Transverse colon (tissue), 4 donors: ENCODE data around the gene SDK1. TPM values are rescaled to one million over a fixed set of nuclear protein-coding genes. Genes with fewer than 3 reads are reported as not detected.

ENCODE experiments used
- DNase-seq: peaks from one replicate; pipeline ENCODE4 v3.0.0-alpha.2; 2019
- H3K27ac ChIP-seq, 4 donors: fragments of 200-600 bp; sonication (generic); 2 replicates each; pipeline ENCODE4 v1.5.1; 2016 to 2018; ENCODE audit warnings: inconsistent platforms in 4 of 4
- H3K27me3 ChIP-seq: fragments of 200-600 bp; sonication (generic); 2 replicates; pipeline ENCODE4 v1.5.1; 2017; ENCODE audit warnings: inconsistent platforms
- H3K36me3 ChIP-seq, 4 donors: fragments of 200-600 bp; sonication (generic); 2 replicates each; pipeline ENCODE4 v1.5.1; 2017 to 2019; ENCODE audit warnings: inconsistent platforms in 4 of 4
- H3K4me1 ChIP-seq, 4 donors: fragments of 200-600 bp; sonication (generic); 2 replicates each; pipeline ENCODE4 v1.5.1; 2017 to 2020; ENCODE audit warnings: inconsistent platforms in 4 of 4
- H3K4me3 ChIP-seq, 4 donors: fragments of 200-600 bp; sonication (generic); 1 replicate in 1 of 4; 2 replicates in 3 of 4; pipeline versions ENCODE4 v1.5.1 to v1.6.1; 2017 to 2019; ENCODE audit warnings: inconsistent platforms in 4 of 4
- H3K9me3 ChIP-seq, 2 donors: fragments of 200-600 bp; sonication (generic); 2 replicates each; pipeline ENCODE4 v1.5.1; 2017 to 2019; ENCODE audit warnings: inconsistent platforms in 2 of 2
- EP300 ChIP-seq: sonication (generic); formaldehyde crosslinking; IDR thresholded peaks from one replicate; pipeline ENCODE4 v1.6.1; 2017; ENCODE audit warnings: antibody characterized with exemption, low read depth
- POLR2A ChIP-seq: fragments of 450-650 bp; IDR thresholded peaks from one replicate; pipeline ENCODE4 v1.6.1; 2016; ENCODE audit warnings: antibody characterized with exemption, mild to moderate bottlenecking, moderate library complexity
- POLR2AphosphoS5 ChIP-seq, 3 donors: sonication (generic); formaldehyde crosslinking; IDR thresholded peaks; one replicate each; pipeline ENCODE4 v1.6.1; 2016; ENCODE audit warnings: antibody characterized with exemption in 3 of 3
- WGBS, 2 donors: methylation state at CpG; one replicate each; pipeline ENCODE4 v1.1.5; 2018; ENCODE audit warnings: low coverage in 1 of 2; 5-methylcytosine and 5-hydroxymethylcytosine counted together
- in situ Hi-C, 4 donors: fragments of 200-750 bp; cut with MboI; loops; one replicate each; pipeline versions ENCODE4 v1.15.0 to v1.15.1; 2017; ENCODE audit warnings: low sequenced_read_pairs in 3 of 4, low pct_ligation_motif_present in 1 of 4, low pct_unique_long_range_greater_than_20kb in 1 of 4
- intact Hi-C: fragments of 100-400 bp; cut with DNase I; formaldehyde crosslinking; loops from one replicate; pipeline ENCODE4 v1.15.1; 2023; ENCODE audit warnings: low total_unique reads
- total RNA-seq, 4 donors: library from RNA; depleted of rRNA; stranded (reverse); fragments of >200 nt; gene quantifications; one replicate each; pipeline ENCODE4 v1.1.0, GENCODE V29; 2016
- TF ChIP-seq, protein P1 (sequence below), 5 experiments: fragments of 200-600 bp in 3 of 5; fragments of 450-650 bp in 2 of 5; sonication (generic) in 3 of 5; IDR thresholded peaks; 1 replicate in 2 of 5; 2 replicates in 3 of 5; pipeline ENCODE4 v1.5.1; 2016 to 2017; ENCODE audit warnings: antibody characterized with exemption in 5 of 5, inconsistent platforms in 3 of 5, mild to moderate bottlenecking in 2 of 5, moderate library complexity in 1 of 5

Gene SDK1
- total RNA-seq, 4 donors from 2014 or later, result 4.0 to 8.6 (median 5.4) TPM

DNA sequence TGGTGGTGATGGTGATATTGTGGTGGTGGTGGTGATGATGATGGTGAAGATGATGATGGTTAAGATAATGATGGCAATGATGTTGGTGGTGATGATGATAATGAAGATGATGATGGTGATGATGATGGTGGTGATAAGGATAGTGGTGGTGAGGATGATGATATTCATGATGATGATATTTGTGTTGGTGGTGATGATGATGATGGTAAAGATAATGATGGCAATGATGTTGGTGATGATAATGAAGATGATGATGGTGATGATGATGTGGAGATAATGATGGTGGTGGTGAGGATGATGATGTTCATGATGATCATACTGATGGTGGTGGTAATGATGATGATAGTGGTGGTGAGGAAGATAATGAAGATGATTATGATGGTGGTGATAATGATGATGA, 30.7 kb upstream of the SDK1 start:
- Histone ChIP-seq H3K4me3 (no peak overlapping the region), H3K27ac (no peak overlapping the region), H3K27me3 (no peaks in the 10 kb centered on the region), H3K36me3 (no peaks in the 10 kb centered on the region), H3K4me1 (no peaks in the 10 kb centered on the region), H3K9me3 (no peaks in the 10 kb centered on the region)
- DNase-seq, result no peak
- TF ChIP-seq, protein P1, sequence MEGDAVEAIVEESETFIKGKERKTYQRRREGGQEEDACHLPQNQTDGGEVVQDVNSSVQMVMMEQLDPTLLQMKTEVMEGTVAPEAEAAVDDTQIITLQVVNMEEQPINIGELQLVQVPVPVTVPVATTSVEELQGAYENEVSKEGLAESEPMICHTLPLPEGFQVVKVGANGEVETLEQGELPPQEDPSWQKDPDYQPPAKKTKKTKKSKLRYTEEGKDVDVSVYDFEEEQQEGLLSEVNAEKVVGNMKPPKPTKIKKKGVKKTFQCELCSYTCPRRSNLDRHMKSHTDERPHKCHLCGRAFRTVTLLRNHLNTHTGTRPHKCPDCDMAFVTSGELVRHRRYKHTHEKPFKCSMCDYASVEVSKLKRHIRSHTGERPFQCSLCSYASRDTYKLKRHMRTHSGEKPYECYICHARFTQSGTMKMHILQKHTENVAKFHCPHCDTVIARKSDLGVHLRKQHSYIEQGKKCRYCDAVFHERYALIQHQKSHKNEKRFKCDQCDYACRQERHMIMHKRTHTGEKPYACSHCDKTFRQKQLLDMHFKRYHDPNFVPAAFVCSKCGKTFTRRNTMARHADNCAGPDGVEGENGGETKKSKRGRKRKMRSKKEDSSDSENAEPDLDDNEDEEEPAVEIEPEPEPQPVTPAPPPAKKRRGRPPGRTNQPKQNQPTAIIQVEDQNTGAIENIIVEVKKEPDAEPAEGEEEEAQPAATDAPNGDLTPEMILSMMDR (IDR thresholded peaks at IDR 0.05), result no peak
- TF ChIP-seq EP300, result no peak
- in situ Hi-C loops, result no loop called here
- intact Hi-C loops, result no loop called here

DNA sequence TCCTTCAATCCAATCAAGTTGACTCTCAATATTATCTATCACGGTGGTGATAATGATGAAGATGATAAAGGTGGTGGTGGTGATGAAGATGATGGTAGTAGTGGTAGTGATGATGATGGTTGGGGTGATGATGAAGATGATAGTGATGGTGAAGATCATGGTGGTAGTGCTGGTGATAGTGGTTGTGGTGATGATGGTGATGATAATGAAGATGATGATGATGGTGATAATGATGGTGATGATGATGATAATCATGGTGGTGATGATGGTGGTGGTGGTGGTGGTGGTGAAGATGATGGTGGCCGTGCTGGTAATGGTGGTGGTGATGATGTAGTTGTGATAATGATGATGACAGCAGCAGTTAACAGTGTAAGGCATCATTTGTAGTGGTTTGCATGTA, 29.8 kb upstream of the SDK1 start:
- Histone ChIP-seq H3K27me3 (no peaks in the 10 kb centered on the region), H3K4me1 (no peaks in the 10 kb centered on the region), H3K9me3 (no peaks in the 10 kb centered on the region), H3K27ac (no peak overlapping the region), H3K4me3 (no peak overlapping the region), H3K36me3 (no peaks in the 10 kb centered on the region)
- intact Hi-C loops (no loop called here), in situ Hi-C loops (no loop called here)
- WGBS, 2 donors, result 80 to 100% methylated on average over 1 to 2 of the region's 2 CpGs
- DNase-seq, result no peak
- TF ChIP-seq, protein P1 (IDR thresholded peaks at IDR 0.05), result no peak
- TF ChIP-seq POLR2A (no peak), EP300 (no peak), POLR2AphosphoS5 (IDR thresholded peaks at IDR 0.05) (no peak)

DNA sequence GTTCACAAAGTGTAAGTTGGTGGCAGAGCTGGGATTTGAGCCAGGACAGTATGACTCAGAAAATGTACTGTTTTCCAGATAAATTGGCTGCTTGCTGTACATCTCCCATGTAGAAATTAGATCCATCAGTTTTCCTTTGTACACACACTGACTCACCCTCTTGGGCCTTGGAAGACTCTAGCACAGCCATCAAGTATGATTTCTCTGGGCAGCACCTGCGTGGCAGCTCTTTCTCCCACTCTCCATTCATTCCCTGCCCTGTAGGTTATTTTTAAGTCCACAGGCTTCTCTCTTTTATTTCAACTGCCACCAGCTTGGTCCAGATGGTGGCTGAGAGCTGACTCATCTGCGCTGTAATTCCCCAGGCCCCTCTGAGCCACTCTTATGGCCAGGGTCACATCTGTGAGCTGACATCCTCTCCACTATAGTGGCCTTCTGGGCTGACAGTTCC, 28.3 kb upstream of the SDK1 start:
- in situ Hi-C loops (no loop called here), intact Hi-C loops (no loop called here)
- WGBS, 2 donors, result 20 to 70% methylated on average over 1 to 2 of the region's 2 CpGs

DNA sequence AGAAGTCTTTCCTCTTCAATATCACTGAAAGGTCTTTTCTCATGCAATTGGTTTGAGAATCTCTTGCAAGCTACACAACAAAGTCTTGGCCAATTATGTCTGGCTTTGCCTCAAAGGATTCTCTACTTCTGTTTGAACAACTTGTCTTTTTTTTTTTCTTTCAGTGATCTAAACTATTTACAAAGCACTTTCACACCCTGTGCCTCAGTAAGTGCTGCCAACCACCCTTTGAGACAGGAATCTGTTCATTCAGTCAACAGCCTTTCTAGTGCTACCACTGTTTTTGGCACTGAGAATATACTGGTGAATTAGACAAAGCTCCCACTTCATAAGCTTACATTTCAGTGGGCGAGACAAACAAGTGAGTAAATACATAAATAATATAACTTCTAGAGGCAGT, 26.9 kb upstream of the SDK1 start:
- intact Hi-C loops, result no loop called here
- Histone ChIP-seq H3K27ac (no peak overlapping the region), H3K9me3 (no peaks in the 10 kb centered on the region), H3K4me1 (no peaks in the 10 kb centered on the region), H3K4me3 (no peak overlapping the region), H3K27me3 (no peaks in the 10 kb centered on the region), H3K36me3 (no peaks in the 10 kb centered on the region)
- TF ChIP-seq POLR2A (no peak), EP300 (no peak), POLR2AphosphoS5 (IDR thresholded peaks at IDR 0.05) (no peak)
- TF ChIP-seq, protein P1 (IDR thresholded peaks at IDR 0.05), result no peak
- DNase-seq, result no peak
- in situ Hi-C loops, result no loop called here
- WGBS, 2 donors, result 75 to 81% methylated on average over 1 of the region's 1 CpG

More for the DNA sequence above, 28.3 kb upstream of the SDK1 start:
- TF ChIP-seq EP300 (no peak), POLR2AphosphoS5 (IDR thresholded peaks at IDR 0.05) (no peak), POLR2A (no peak)
- TF ChIP-seq, protein P1 (IDR thresholded peaks at IDR 0.05), result no peak
- H3K27me3 ChIP-seq, result no peaks in the 10 kb centered on the region
- no peaks in the 10 kb centered on the region for H3K36me3 ChIP-seq
- H3K9me3 ChIP-seq, result no peaks in the 10 kb centered on the region
- DNase-seq, result no peak
- H3K27ac ChIP-seq, result no peak overlapping the region
- no peaks in the 10 kb centered on the region for H3K4me1 ChIP-seq
- H3K4me3 ChIP-seq, result no peak overlapping the region
